AG20443 (cell line): ENCODE results near the gene MYH7.
"Not testable (repeated sequence)": the region's sequence is repeated elsewhere in the genome, so short reads cannot be mapped to it uniquely, and the experiment has no call there.

ENCODE experiments used
- DNase-seq: peaks from one replicate; pipeline ENCODE4 v3.0.0; 2012; ENCODE audit warnings: low spot score, mixed read lengths

Gene MYH7

DNA sequence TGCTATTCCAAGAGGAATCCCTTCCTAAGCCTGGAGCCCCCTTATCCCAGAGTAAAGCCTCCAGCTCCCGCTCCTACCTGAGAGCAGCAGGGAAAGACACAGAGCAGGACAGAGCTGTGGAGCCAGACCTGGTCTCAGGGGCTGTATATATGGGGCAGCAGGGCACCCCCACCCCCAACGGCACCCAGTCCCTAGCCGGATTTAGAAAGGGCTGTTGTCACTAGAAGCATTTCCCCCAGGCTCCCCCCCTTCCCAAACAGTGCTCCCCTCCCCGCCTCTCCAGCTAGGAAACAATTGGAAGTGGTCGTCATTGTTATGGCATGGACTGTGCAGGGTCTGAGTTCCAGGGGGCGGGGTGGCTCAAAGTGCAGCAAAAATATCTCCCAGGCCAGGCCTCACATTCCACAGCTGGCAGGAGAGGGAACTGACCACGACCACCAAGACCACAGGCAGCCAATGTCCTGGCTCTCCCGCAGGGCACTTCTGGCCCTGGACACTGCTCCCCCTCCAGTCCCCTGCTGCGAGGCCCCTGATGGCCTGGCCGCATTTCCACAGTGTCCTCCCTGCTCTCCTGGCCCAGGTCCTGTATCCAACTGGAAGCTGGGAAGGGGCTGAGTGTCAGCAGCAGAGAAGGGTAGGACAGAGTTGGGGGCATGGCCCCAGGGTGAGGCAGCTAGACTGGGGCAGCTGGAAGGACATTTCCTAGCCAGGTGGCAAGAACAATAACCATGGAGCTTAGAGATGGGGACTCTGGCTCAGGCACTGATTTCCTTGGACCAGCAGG, at the start of gene MYH7:
MYH7 (minus strand) TSS at position 118 of the 784 bp plus-strand sequence. CDS start 1,928 bp downstream, outside the sequence.
- DNase-seq = no peak

DNA sequence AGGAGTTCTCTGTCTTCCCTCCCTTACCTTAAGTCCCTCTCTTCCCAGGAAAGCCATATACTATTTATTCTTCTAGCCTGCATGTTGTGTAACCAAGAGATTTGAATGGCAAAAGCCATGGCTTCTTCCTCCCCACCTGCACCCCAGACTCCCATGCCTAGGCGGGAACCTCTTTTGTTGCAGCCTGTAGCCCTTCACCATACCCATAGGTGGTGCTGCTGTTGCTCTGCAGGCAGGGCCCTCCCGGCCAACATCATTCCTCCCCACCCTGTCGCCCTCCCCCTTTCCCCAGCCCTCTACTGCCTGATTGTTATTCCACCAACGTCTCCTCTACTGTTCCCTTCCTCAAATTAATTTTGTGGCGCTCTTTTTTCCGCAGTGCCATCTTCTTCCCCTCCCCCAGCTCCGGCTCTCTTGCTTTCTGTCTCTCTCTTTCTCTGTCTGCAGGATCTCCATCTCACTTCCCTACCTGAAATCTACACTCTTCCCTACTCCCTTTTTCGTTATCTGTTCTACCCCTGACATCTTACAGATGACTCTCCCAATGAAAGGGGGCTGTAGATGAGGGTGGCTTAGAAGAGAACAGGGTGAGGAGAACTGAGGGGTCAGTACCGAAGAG, 47.9 kb upstream of the MYH7 start:
- DNase-seq = peak; percentile 48

DNA sequence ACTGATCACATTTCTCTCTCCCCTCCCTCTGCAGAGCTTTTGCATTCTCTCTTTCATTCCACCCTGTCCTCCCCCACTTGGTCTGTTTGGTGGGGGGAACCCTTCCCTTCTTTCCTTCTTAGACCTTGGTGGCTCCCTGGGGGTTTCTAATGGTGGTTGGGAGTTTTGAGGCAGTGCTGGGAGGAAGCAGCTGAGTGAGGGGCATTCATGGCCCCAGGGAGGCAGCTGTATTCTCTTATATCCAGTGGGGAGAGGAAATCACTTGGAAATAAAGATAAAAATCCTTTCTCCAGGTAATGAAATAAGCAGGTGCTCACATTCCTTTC, 47.3 kb upstream of the MYH7 start:
- no peak for DNase-seq

DNA sequence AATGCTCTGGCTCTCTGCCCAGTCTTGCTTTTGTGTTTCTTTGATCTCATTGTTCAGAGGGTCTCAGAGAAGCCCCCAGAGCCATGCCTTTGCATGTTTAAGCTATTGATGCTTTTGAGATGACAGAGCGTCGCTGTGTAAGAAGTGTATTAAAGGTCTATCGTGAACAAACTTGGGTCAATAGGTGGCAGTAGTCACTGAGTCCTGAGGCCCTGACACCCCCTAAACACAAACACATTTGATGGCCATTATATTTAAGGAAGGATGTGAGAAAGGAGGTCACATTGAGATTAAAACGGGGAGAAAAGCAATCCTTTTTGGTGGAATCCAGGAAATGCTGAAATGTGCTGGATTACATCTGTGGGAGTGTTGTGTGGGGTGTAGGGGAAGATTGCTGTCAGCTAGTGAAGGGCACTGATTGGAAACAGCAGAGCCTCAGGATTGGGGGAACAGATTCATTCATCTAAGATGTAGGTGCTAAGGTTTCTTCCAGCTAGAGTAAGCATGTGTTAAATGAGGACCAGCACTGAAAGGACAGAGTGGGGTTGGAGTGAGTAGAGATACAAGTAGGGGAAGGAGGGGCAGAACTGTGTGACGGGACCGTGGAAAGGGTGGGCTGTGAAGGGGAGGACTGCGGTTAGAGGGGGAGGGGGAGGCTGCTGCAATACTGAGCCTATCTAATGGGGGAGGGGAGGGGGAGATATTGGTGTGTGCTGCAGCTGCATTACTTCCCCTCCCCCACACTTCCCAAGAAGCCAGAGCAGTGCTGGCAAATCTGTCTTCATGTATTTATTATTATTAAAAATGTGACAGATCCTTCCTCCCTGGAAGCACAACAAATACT, 46.7 kb upstream of the MYH7 start:
- DNase-seq = no peak

DNA sequence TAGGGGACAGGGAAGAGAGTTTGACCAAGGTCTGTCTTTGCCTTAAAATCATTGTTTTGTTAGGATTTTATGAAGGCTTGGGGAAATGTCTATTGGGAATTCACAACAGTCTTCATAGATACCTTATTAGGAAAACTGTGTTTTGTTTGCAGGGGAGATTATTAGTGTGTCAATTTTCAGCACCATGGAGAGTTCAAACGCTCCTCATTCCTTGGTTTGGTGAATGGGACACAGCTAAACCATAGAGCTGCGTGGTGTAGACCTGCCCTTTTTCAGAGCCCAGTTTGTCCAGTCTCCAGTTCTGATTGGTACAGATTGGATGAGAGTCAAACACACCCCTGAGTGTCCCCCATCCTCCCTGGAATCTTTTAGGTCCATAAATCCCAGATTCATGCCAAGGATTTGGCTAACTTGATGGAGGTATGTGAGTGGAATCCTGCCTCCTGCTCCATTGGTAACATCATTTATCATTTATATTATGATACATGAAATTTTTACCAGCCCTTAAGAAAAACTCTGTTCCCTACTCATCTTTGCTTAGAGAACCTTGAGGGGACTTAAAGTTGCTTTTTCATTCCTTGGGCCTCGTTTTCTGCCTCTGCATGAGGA, 46.0 kb upstream of the MYH7 start:
- DNase-seq = peak; percentile 25

DNA sequence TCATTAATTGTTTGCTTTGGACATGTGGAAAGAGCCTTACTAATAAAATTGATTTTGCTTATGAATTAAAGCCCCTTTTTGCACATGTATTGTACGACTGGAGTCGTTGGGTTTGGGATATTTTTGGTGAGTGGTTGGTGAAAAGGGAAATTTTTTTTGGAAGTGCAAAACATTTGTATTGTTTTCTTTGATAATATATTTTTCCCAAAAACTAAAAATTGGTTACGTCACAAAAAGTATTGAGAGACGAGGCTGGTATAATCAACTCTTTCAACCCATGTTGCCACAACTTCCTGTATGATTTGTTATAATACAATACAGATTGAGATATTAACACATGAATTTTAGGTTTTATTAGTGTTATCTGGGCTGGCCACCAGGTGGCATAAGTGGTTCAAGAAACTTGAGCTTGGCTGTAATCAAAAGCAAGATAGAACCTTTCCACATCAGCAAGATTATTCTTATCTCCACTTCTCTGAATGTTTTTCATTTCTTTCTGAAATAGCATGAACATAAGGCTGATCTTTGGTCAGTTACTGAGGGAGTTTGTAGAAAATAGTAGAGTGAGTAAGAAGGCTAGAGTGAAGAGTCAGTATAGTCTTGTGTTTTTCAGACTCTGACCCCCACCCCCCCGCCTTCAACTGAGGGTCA, 42.8 kb upstream of the MYH7 start:
- DNase-seq = peak; percentile 55

DNA sequence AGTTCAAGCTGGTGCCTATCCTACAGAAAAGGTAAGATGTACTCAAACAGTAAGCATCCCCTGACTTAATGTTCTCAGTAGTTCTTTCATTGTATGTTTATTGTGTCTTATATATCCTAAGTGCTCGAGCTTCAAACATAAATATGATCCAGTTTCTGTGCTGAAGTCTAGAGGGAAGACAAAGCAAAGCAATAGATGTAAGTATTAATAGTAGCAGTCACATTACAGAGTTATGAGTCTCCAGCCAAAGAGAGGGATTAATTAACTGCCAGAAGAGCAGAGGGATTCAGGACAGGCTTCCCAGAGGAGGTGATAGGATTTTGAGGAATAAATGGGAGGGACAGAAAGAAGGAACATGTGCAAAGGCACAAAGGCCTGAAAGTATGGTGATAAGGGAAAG, 35.5 kb upstream of the MYH7 start:
- no peak for DNase-seq

DNA sequence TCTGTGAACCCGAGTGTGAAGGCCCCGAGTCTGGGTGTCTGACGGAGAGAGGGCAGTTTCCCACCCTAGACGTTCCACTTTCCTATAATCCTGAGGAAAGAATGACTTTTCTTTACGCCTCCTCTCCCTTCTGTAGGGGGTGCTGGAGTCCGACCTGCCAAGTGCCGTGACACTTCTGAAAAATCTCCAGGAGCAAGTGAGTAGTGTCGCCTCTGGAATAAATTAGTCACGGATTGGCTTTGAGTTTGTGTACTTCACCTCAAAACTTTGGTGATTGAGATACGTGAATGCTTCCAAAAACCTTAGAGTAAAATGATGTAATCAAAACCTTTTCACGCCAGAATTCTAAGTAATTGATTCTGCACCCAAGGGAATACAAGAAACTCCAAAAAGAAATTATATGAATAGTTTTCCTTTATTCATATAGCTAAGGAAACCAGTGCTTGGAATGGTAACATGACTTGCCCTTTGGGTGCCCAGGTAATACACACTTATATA, 34.5 kb upstream of the MYH7 start:
- no peak for DNase-seq

DNA sequence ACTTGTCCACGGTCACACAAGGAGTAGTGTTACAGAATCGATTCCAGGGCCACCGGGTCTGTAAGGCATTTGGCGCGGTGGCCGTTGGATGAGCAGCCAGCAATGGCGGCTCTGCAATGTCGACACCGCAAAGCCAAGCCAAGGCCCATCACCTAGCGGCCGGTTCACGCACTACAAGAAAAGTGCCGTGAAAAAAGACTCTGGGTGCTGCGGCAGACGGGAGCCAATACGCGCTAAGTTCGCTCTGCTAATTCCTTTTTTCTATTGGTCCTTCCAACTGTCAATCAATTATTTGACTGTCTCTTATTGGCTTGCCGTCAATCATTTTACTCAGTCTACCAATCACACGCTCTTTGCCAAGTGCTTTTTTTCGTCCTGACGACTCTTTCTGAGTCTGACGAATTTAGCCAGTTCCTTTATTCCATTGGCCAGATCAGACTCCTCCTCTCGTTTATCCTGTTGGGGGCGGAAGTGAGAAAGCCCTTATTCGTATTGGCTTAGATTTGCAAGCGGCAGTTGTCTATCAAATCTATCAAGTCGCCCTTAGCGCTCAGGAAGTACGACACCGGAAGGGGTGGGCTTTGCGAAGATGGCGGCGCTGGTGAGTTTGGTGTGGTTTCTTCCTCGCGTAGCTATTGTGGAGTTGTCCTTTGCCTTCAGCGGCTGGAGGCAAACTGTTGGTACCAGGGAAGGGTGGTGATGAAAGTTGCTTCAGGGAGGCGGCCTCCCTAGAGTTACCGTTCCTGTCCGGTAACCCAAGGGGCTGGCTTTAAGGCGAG, 33.9 kb upstream of the MYH7 start, which contains the start of gene NGDN:
NGDN (plus strand) TSS at position 577 of the 779 bp plus-strand sequence; CDS start at position 590, 13 bp downstream.
- peak; percentile 97 for DNase-seq

DNA sequence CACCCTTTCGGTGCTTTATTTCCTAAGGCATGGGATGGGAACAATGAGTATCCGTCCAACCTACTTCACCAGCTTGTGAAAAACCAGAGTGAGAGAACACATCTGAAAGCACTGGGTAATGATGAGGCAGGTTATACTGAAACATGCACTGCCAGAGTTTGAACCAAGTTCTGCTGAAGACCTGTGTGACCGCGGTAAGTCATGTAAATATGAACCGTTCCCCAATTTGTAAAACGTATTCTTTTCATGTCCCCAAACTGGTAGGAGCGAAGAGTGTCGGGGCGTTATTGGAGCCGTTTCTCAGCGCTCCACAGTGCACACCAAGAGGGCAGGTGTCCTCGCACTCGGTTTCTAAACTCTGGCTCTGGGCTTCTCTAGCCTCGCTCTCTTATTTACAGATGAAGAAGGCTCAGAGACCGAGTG, 33.3 kb upstream of the MYH7 start:
- no peak for DNase-seq

DNA sequence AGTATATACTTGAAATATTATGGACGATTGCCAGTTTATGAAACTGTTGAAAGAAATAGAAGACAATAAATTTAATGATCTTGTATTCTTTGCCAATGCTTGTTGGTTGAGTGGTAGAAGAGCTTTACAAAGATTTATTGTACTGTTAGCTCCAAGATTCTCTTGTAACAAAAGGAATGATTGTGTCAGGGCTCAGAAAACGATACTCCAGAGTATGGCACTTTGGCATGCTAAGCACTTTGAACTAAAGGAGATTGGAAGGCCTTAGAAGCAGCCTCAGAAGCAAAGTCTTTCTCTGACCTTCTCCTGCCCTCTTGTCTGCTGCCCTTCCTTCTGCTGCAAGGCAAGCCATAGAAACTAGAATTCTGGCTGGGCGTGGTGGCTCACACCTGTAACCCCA, 29.8 kb upstream of the MYH7 start:
- DNase-seq = no peak

DNA sequence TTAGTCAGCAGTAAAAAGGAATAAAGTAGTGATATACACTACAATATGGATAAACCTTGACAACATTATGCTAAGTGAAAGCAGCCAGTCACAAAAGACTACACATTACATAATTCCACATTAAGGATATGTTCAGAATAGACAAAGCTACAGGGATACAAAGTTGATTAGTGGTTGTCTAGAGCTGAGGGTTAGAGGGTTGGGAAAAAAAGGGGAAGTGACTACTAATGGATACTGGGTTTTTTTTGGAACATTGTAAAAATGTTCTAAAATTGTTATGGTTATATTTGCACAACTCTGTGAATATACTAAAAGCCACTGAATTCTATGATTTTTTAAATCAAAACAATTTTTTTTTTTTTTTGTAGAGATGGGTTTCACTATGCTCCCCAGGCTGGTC, 29.2 kb upstream of the MYH7 start:
- no peak for DNase-seq

DNA sequence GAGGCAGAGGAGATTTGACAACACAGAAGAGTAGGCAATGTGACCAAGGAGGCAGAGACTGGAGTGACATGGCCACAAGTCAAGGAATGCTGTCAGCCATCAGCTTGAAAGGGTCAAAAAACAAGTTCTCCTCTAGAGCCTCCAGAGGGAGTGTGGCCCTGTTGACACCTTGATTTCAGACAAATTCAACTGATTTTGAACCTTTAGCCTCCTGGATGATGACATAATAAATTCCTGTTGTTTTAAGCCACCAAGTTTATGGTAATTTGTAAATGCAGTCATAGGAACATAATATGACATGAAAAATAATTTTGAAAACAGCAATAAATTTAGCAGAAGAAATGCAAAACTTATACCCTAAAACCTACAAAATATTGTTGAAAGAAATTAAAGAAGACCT, 25.5 kb upstream of the MYH7 start:
- DNase-seq = no peak

DNA sequence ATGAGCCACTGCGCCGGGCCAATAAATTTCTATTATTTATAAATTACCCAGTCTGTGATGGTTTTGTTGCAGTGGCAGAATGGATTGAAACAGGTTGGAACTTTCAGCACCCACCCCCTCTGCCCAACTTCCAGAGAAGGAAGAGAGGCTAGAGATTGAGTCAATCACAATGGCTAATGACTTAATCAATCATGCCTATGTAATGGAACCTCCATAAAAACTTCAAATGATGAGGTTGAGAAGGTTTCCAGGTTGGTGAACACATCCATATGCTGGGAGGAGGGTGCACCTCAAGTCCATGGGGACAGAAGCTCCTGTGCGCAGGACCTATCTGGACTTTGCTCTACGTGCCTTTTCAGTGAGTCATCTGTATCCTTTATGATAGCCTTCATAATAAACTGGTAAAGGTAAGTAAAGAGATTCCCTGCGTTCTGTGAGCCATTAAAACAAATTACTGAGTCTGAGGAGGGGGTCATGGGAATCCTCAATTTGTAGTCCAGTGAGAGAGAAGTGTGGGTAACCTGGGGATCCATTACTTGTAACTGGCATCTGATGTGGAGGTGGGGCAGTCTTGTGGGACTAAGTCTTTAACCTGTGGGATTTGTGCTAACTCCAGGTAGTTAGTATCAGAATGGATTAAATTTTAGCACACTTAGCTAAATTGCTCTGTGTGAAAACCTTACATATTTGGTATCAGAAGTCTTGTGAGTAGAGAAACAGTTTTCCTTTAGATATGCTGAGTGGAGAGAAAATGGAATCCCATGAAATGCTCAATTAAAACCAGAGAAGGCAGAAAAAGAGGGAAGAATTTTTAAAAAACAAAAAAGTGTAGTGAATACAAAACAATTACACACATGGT, 22.4 kb upstream of the MYH7 start:
- no peak for DNase-seq

DNA sequence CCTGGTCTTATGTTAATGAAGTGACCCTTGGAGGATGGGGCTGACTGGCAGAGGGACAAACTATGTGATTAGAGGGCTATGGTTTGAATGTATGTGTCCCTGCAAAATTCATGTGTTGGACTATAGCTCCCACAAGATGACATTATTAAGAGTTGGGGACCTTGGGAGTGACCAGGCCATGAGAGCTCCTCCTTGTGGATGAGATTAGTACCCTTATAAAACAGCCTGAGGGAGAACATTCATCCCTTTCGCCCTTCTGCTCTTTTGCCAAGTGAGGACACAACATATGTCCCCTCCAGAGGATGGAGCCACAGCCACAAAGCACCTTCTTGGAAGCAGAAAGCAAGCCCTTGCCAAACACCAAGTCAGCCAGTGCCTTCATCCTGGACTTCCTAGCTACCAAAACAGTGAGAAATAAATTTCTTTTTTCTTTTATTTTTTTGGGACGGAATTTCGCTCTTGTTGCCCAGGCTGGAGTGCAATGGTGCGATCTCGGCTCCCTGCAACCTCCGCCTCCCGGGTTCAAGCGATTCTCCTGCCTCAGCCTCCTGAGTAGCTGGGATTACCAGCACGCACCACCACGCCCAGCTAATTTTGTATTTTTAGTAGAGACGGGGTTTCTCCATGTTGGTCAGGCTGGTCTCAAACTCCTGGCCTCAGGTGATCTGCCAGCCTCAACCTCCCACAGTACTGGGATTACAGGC, 21.6 kb upstream of the MYH7 start:
- DNase-seq = not testable (repeated sequence)

DNA sequence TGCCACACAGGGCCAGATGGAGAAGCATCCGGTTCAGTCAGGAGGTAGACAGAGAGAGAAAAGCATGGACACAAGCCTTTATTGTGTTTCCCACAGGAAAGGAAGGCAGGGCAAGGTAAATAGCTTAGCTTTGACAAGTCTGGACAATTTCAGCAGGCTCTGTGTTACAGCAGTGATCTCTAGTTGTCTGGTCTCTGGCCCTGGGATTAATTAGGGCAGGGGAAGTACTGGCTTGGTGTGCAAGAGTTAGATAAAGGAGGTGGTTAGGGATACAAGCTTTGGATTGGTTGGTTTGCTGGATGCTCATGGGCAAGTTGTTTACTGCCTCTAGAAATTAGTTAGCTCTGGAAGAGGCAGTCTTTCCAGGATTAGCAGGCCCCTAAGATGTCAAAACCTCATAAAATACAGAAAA, 19.0 kb upstream of the MYH7 start:
- no peak for DNase-seq

DNA sequence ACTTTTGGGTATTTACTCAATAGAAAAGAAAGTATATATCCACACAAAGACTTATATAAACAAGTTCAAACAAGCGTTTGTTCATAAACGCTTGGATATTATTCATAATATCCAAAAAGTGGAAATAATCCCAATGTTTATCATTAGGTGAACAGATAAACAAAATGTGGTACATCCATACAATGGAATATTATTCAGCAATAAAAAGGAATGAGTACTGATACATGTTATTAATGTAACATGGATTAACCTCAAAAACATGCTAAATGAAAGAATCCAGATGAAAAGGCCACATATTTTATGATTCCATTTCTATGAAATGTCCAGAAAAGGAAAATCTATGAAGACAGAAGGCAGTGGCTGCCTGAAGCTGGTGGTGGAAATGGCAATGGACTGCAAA, 16.8 kb upstream of the MYH7 start:
- no peak for DNase-seq

DNA sequence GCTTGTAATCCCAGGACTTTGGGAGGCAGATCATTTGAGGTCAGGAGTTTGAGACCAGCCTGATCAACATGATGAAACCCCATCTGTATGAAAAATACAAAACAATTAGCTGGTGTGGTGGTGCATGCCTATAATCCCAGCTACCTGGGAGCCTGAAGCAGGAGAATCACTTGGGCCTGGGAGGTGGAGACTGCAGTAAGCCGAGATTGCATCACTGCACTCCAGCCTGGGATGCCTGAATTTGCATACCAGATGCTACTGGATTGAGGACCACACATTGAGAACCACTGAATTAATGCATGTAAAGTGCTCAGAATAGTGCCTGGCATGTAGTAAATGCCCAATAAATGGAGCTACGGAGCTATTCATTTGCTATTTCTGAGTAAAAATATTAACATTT, 14.9 kb upstream of the MYH7 start:
- DNase-seq = no peak

DNA sequence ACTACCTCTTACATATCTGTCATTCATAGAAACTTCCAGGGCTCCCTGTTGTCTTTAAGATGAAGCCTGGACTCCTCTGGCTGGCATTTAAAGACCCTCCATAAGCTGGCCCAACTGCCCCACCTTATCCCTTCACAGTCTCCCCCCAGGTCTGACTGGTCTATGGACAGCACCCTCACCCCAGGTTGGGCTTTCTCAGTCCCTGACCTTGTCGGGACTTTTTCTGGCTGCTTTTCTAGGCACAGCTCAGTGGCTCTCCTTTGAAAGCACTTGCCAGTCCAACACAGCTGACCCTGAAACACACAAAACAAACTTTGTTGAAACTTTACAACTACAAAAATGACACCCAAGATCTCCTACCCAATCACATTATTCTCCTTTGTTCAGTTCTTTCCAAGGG, 13.9 kb upstream of the MYH7 start:
- DNase-seq = no peak
